ENCODE results near the gene ADO. TPM values are rescaled to one million over a fixed set of nuclear protein-coding genes. Genes with fewer than 3 reads are reported as not detected.

The ADO gene
- total and polyA plus RNA-seq, 9 of the 15 experiments (the other 6 are each of a cell fraction or from before 2014, with no cell fraction given) = 3.0 to 20.0 (median 16.1) TPM

GRCh38 chr10:62804356-62805230 lies at the start of gene ADO (continued):
- TF ChIP-seq ZNF407 (IDR thresholded peaks at IDR 0.05; ENCODE audit: low read depth) (peak; percentile 94), GTF2A2 (tag; IDR thresholded peaks at IDR 0.05) (no peak), FOXP4 (CRISPR knock-in tag; IDR thresholded peaks at IDR 0.05; ENCODE audit: borderline replicate concordance) (peak; percentile 67; the same call in 1 of the 2 replicates), ZNF197 (CRISPR knock-in tag; IDR thresholded peaks at IDR 0.05; ENCODE audit: low read depth) (peak; percentile 95), MAX (CRISPR knock-in tag; IDR thresholded peaks at IDR 0.05) (peak; percentile 40; the same call in 1 of the 2 replicates), NONO (IDR thresholded peaks at IDR 0.05; ENCODE audit: low read depth in 2 of 2, low read length in 1 of 2) (peak; percentile 49 to 89), MNT (conservative IDR thresholded peaks at IDR 0.05) (peak; percentile 71 to 81), PTBP1 (IDR thresholded peaks at IDR 0.05; ENCODE audit: low read depth, low read length) (no peak), VEZF1 (CRISPR knock-in tag; IDR thresholded peaks at IDR 0.05) (peak; percentile 69), SP1 (CRISPR knock-in tag; IDR thresholded peaks at IDR 0.05) (no peak), NBN (IDR thresholded peaks at IDR 0.05; ENCODE audit: low read depth) (peak; percentile 61; the same call in 1 of the 2 replicates), RBFOX2 (IDR thresholded peaks at IDR 0.05; ENCODE audit: low read depth, low read length) (peak; percentile 84)

All from K562 (cell line).